ENCODE measurements around the gene CLMP. TPM values are rescaled to one million over a fixed set of nuclear protein-coding genes. Genes with fewer than 3 reads are reported as not detected.

Gene CLMP
- polyA plus RNA-seq, 2 of the 4 experiments (the other 2 are of a cell fraction) = 15.7 to 17.1 TPM

- FAIRE-seq (no peak), DNase-seq (ENCODE audit: low read depth in 1 of 2, low spot score in 1 of 2) (no peak), ATAC-seq (peak in 1 of 2 experiments; percentile 25; a peak in 2 of 6 replicates)
- POLR2A ChIA-PET = no interaction called here
- no peaks in the 10 kb centered on the region for H3K9me3 ChIP-seq
- H3K4me2 ChIP-seq = no peak overlapping the region
- no peak for TF ChIP-seq NFE2L2 (conservative IDR thresholded peaks at IDR 0.05; ENCODE audit: low read length)
- TF ChIP-seq EHF (CRISPR knock-in tag; IDR thresholded peaks at IDR 0.05) = no peak
- TF ChIP-seq CHD2 (IDR thresholded peaks at IDR 0.05; ENCODE audit: low read length, partially characterized antibody) = no peak
- no peak for TF ChIP-seq MAFK (IDR thresholded peaks at IDR 0.05; ENCODE audit: partially characterized antibody)
- TF ChIP-seq RCOR1 (IDR thresholded peaks at IDR 0.05; ENCODE audit: low read depth, low read length) = no peak
- no peak for TF ChIP-seq RNF2 (IDR thresholded peaks at IDR 0.05; ENCODE audit: borderline replicate concordance, low read depth)
- TF ChIP-seq, protein P1, sequence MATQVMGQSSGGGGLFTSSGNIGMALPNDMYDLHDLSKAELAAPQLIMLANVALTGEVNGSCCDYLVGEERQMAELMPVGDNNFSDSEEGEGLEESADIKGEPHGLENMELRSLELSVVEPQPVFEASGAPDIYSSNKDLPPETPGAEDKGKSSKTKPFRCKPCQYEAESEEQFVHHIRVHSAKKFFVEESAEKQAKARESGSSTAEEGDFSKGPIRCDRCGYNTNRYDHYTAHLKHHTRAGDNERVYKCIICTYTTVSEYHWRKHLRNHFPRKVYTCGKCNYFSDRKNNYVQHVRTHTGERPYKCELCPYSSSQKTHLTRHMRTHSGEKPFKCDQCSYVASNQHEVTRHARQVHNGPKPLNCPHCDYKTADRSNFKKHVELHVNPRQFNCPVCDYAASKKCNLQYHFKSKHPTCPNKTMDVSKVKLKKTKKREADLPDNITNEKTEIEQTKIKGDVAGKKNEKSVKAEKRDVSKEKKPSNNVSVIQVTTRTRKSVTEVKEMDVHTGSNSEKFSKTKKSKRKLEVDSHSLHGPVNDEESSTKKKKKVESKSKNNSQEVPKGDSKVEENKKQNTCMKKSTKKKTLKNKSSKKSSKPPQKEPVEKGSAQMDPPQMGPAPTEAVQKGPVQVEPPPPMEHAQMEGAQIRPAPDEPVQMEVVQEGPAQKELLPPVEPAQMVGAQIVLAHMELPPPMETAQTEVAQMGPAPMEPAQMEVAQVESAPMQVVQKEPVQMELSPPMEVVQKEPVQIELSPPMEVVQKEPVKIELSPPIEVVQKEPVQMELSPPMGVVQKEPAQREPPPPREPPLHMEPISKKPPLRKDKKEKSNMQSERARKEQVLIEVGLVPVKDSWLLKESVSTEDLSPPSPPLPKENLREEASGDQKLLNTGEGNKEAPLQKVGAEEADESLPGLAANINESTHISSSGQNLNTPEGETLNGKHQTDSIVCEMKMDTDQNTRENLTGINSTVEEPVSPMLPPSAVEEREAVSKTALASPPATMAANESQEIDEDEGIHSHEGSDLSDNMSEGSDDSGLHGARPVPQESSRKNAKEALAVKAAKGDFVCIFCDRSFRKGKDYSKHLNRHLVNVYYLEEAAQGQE (IDR thresholded peaks at IDR 0.05) = no peak
- TF ChIP-seq ZC3H11A (IDR thresholded peaks at IDR 0.05) = no peak
- no peak for TF ChIP-seq EP300 (IDR thresholded peaks at IDR 0.05)
- TF ChIP-seq POLR2AphosphoS2 (conservative IDR thresholded peaks at IDR 0.05; ENCODE audit: low read length) = no peak
- TF ChIP-seq JUN (IDR thresholded peaks at IDR 0.05) = no peak
- no peak for TF ChIP-seq BCL3 (IDR thresholded peaks at IDR 0.05)
- TF ChIP-seq, protein P2, sequence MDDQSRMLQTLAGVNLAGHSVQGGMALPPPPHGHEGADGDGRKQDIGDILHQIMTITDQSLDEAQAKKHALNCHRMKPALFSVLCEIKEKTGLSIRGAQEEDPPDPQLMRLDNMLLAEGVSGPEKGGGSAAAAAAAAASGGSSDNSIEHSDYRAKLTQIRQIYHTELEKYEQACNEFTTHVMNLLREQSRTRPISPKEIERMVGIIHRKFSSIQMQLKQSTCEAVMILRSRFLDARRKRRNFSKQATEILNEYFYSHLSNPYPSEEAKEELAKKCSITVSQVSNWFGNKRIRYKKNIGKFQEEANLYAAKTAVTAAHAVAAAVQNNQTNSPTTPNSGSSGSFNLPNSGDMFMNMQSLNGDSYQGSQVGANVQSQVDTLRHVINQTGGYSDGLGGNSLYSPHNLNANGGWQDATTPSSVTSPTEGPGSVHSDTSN (IDR thresholded peaks at IDR 0.05) = no peak
- H3K4me1 ChIP-seq = peaks cover 9% of the 10 kb centered on the region; the same call in 1 of the 3 replicates
- H3K4me3 ChIP-seq = no peak overlapping the region
- CTCF ChIA-PET = interaction anchor here (1.3 kb wide), 1 partner anchor 18 kb away, joined by 4 read pairs; no protein-coding TSS in a partner anchor
- WGBS (ENCODE audit: missing lambda C conversion rate) = 63% methylated on average over 3 of the region's 3 CpGs
- H3K27ac ChIP-seq = peak overlapping the region; percentile 13 to 65; a peak in 4 of 6 replicates
Observed at GRCh38 chr11:123129920-123130319, 65.1 kb downstream of the CLMP start.

DNA sequence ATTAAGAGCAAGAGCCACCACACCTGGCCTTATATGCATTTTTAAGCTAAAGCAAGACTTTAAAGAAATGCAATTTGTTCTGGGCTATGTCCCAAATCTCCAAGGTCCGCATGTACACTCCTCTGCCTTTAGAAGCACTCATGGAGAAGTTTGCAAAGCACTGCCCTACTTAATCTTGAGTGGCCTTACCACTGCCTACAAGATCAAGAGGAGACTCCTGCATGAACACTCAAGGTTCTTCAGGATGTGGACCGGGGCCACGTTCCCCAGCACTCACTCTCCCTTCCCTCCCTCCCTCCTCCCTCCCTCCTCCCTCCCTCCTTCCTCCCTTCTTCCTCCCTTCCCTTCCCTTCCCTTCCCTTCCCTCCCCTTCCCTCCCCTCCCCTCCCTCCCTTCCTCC lies 69.9 kb downstream of the CLMP start:
- 81% methylated on average over 3 of the region's 3 CpGs for WGBS (ENCODE audit: missing lambda C conversion rate)
- no peak for FAIRE-seq
- DNase-seq (ENCODE audit: low read depth in 1 of 2, low spot score in 1 of 2) = no peak
- Histone ChIP-seq H3K4me1 (peaks cover 27% of the 10 kb centered on the region), H3K27ac (peak overlapping the region in 1 of 2 experiments; percentile 56; a peak in 1 of 6 replicates), H3K4me2 (no peak overlapping the region), H3K4me3 (no peak overlapping the region), H3K9me3 (no peaks in the 10 kb centered on the region)
- TF ChIP-seq PHF8 (IDR thresholded peaks at IDR 0.05; ENCODE audit: borderline replicate concordance, low read depth) (no peak), HDAC2 (IDR thresholded peaks at IDR 0.05) (no peak), HEYL (CRISPR knock-in tag; IDR thresholded peaks at IDR 0.05) (no peak), NFE2L2 (conservative IDR thresholded peaks at IDR 0.05; ENCODE audit: low read length) (no peak), CEBPB (IDR thresholded peaks at IDR 0.05) (no peak), POLR2AphosphoS2 (conservative IDR thresholded peaks at IDR 0.05; ENCODE audit: low read length) (no peak), MAX (IDR thresholded peaks at IDR 0.05) (no peak), RARB (CRISPR knock-in tag; IDR thresholded peaks at IDR 0.05) (no peak), CTCF (IDR thresholded peaks at IDR 0.05) (no peak), HOXB5 (CRISPR knock-in tag; IDR thresholded peaks at IDR 0.05) (no peak), NR3C1 (IDR thresholded peaks at IDR 0.05) (no peak)
- CTCF ChIA-PET = interaction anchor here (1.5 kb wide), 1 partner anchor 13 kb away, joined by 3 read pairs; no protein-coding TSS in a partner anchor
- POLR2A ChIA-PET = no interaction called here
- no peak; a peak in 2 of 6 replicates for ATAC-seq
